ENCODE results near the gene ALDH1A3. TPM values are rescaled to one million over a fixed set of nuclear protein-coding genes. Genes with fewer than 3 reads are reported as not detected.

The ALDH1A3 gene
- total and polyA plus RNA-seq, 2 experiments from 2014 or later, result 4.0 to 19.8 TPM

- ATAC-seq, result no peak
- no peaks in the 10 kb centered on the region for H3K36me3 Mint-ChIP-seq (ENCODE audit: low read depth)
These were observed 63.2 kb downstream of the ALDH1A3 start for GRCh38 chr15:100942656-100943425.

More at GRCh38 chr15:100942656-100943425, 63.2 kb downstream of the ALDH1A3 start:
- Histone ChIP-seq H3K27ac (ENCODE audit: low read depth) (no peak overlapping the region), H3K79me2 (replicated peaks; ENCODE audit: insufficient read depth) (no peaks in the 10 kb centered on the region), H3K9me2 (ENCODE audit: insufficient read depth) (no peaks in the 10 kb centered on the region), H3K36me3 (ENCODE audit: insufficient read depth) (no peaks in the 10 kb centered on the region), H3K4me1 (ENCODE audit: insufficient read depth) (no peaks in the 10 kb centered on the region), H4K20me1 (replicated peaks; ENCODE audit: insufficient read depth) (no peaks in the 10 kb centered on the region), H3F3A (replicated peaks; ENCODE audit: low read depth) (no peaks in the 10 kb centered on the region), H3K4me2 (no peak overlapping the region), H2AFZ (no peak overlapping the region), H3K27me3 (ENCODE audit: insufficient read depth) (no peaks in the 10 kb centered on the region), H3K4me3 (no peak overlapping the region)
- peaks cover 4% of the 10 kb centered on the region; the same call in 2 of the 3 replicates for H3K4me1 Mint-ChIP-seq
- H3K4me3 Mint-ChIP-seq, result no peak overlapping the region
- H3K27ac Mint-ChIP-seq, result no peak overlapping the region
- peaks cover 3% of the 10 kb centered on the region for H3K27me3 Mint-ChIP-seq (ENCODE audit: insufficient read depth, low read depth, poor library complexity)
- H3K9me3 Mint-ChIP-seq, result no peaks in the 10 kb centered on the region
- TF ChIP-seq NANOG (IDR thresholded peaks at IDR 0.05; ENCODE audit: borderline replicate concordance), result no peak
- no peak for TF ChIP-seq ZNF331 (CRISPR knock-in tag; IDR thresholded peaks at IDR 0.05; ENCODE audit: low read depth)
- no peak for TF ChIP-seq JUNB (IDR thresholded peaks at IDR 0.05; ENCODE audit: unreplicated experiment)
- no peak for TF ChIP-seq REST (IDR thresholded peaks at IDR 0.05; ENCODE audit: unreplicated experiment)
- TF ChIP-seq POLR2AphosphoS5 (IDR thresholded peaks at IDR 0.05; ENCODE audit: low read depth), result no peak
- TF ChIP-seq, protein P1, sequence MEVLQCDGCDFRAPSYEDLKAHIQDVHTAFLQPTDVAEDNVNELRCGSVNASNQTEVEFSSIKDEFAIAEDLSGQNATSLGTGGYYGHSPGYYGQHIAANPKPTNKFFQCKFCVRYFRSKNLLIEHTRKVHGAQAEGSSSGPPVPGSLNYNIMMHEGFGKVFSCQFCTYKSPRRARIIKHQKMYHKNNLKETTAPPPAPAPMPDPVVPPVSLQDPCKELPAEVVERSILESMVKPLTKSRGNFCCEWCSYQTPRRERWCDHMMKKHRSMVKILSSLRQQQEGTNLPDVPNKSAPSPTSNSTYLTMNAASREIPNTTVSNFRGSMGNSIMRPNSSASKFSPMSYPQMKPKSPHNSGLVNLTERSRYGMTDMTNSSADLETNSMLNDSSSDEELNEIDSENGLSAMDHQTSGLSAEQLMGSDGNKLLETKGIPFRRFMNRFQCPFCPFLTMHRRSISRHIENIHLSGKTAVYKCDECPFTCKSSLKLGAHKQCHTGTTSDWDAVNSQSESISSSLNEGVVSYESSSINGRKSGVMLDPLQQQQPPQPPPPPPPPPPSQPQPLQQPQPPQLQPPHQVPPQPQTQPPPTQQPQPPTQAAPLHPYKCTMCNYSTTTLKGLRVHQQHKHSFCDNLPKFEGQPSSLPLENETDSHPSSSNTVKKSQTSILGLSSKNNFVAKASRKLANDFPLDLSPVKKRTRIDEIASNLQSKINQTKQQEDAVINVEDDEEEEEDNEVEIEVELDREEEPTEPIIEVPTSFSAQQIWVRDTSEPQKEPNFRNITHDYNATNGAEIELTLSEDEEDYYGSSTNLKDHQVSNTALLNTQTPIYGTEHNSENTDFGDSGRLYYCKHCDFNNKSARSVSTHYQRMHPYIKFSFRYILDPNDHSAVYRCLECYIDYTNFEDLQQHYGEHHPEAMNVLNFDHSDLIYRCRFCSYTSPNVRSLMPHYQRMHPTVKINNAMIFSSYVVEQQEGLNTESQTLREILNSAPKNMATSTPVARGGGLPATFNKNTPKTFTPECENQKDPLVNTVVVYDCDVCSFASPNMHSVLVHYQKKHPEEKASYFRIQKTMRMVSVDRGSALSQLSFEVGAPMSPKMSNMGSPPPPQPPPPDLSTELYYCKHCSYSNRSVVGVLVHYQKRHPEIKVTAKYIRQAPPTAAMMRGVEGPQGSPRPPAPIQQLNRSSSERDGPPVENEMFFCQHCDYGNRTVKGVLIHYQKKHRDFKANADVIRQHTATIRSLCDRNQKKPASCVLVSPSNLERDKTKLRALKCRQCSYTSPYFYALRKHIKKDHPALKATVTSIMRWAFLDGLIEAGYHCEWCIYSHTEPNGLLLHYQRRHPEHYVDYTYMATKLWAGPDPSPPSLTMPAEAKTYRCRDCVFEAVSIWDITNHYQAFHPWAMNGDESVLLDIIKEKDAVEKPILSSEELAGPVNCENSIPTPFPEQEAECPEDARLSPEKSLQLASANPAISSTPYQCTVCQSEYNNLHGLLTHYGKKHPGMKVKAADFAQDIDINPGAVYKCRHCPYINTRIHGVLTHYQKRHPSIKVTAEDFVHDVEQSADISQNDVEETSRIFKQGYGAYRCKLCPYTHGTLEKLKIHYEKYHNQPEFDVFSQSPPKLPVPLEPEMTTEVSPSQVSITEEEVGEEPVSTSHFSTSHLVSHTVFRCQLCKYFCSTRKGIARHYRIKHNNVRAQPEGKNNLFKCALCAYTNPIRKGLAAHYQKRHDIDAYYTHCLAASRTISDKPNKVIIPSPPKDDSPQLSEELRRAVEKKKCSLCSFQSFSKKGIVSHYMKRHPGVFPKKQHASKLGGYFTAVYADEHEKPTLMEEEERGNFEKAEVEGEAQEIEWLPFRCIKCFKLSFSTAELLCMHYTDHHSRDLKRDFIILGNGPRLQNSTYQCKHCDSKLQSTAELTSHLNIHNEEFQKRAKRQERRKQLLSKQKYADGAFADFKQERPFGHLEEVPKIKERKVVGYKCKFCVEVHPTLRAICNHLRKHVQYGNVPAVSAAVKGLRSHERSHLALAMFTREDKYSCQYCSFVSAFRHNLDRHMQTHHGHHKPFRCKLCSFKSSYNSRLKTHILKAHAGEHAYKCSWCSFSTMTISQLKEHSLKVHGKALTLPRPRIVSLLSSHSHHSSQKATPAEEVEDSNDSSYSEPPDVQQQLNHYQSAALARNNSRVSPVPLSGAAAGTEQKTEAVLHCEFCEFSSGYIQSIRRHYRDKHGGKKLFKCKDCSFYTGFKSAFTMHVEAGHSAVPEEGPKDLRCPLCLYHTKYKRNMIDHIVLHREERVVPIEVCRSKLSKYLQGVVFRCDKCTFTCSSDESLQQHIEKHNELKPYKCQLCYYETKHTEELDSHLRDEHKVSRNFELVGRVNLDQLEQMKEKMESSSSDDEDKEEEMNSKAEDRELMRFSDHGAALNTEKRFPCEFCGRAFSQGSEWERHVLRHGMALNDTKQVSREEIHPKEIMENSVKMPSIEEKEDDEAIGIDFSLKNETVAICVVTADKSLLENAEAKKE (CRISPR knock-in tag; IDR thresholded peaks at IDR 0.05), result no peak
- TF ChIP-seq ZNF114 (CRISPR knock-in tag; IDR thresholded peaks at IDR 0.05), result no peak
- TF ChIP-seq CTCF (conservative IDR thresholded peaks at IDR 0.05; ENCODE audit: low read depth in 2 of 2), result no peak
- no peak for TF ChIP-seq ETS1 (IDR thresholded peaks at IDR 0.05)
- TF ChIP-seq STAT1 (IDR thresholded peaks at IDR 0.05; ENCODE audit: unreplicated experiment), result no peak
- TF ChIP-seq CREB1 (CRISPR knock-in tag; IDR thresholded peaks at IDR 0.05; ENCODE audit: low read depth), result no peak
- no peak for TF ChIP-seq EZH2 (IDR thresholded peaks at IDR 0.05; ENCODE audit: low read depth, unreplicated experiment)
- no peak for DNase-seq (ENCODE audit: low spot score)
